ENCODE measurements around the gene C6orf62.

Gene C6orf62

GRCh38 chr6:24673625-24674024 is 45.3 kb downstream of the C6orf62 start (continued):
- TF ChIP-seq ZNF558 (tag by site-specific recombination; IDR thresholded peaks at IDR 0.05) (peak; percentile 27; the same call in 1 of the 2 replicates), ZNF266 (tag by site-specific recombination; IDR thresholded peaks at IDR 0.05; ENCODE audit: low read depth) (no peak), ZBTB17 (tag by site-specific recombination; IDR thresholded peaks at IDR 0.05) (no peak), ZNF114 (tag by site-specific recombination; IDR thresholded peaks at IDR 0.05) (no peak), GLI2 (tag by site-specific recombination; IDR thresholded peaks at IDR 0.05; ENCODE audit: borderline replicate concordance, low read depth) (no peak), ZNF843 (tag by site-specific recombination; IDR thresholded peaks at IDR 0.05) (no peak), TCF7L2 (IDR thresholded peaks at IDR 0.05; ENCODE audit: borderline replicate concordance, low read depth, low read length) (no peak), ZNF626 (tag by site-specific recombination; IDR thresholded peaks at IDR 0.05) (peak; percentile 93), ZNF133 (tag by site-specific recombination; IDR thresholded peaks at IDR 0.05) (no peak), ZNF391 (tag by site-specific recombination; IDR thresholded peaks at IDR 0.05; ENCODE audit: borderline replicate concordance, low read depth) (no peak), ZFP69B (tag by site-specific recombination; IDR thresholded peaks at IDR 0.05) (no peak), ZNF404 (tag by site-specific recombination; IDR thresholded peaks at IDR 0.05) (no peak), ZNF146 (tag by site-specific recombination; IDR thresholded peaks at IDR 0.05) (no peak), PRDM2 (tag by site-specific recombination; IDR thresholded peaks at IDR 0.05; ENCODE audit: borderline replicate concordance) (no peak), ZBTB8A (tag by site-specific recombination; IDR thresholded peaks at IDR 0.05) (no peak), SP2 (tag by site-specific recombination; IDR thresholded peaks at IDR 0.05) (no peak), ZNF548 (tag by site-specific recombination; IDR thresholded peaks at IDR 0.05) (no peak), PRDM4 (tag by site-specific recombination; IDR thresholded peaks at IDR 0.05) (no peak), SCRT2 (tag by site-specific recombination; IDR thresholded peaks at IDR 0.05) (no peak), ZNF704 (tag by site-specific recombination; IDR thresholded peaks at IDR 0.05) (no peak), ZNF623 (tag by site-specific recombination; IDR thresholded peaks at IDR 0.05) (no peak), ZNF16 (tag by site-specific recombination; IDR thresholded peaks at IDR 0.05; ENCODE audit: low read depth) (no peak), TSHZ1 (tag by site-specific recombination; IDR thresholded peaks at IDR 0.05; ENCODE audit: borderline replicate concordance) (no peak), ZNF785 (tag by site-specific recombination; IDR thresholded peaks at IDR 0.05) (no peak), SALL2 (tag by site-specific recombination; IDR thresholded peaks at IDR 0.05; ENCODE audit: borderline replicate concordance) (no peak), ZNF37A (tag by site-specific recombination; IDR thresholded peaks at IDR 0.05) (no peak), ZNF26 (tag by site-specific recombination; IDR thresholded peaks at IDR 0.05) (peak; percentile 29; the same call in 1 of the 2 replicates), ZNF221 (tag by site-specific recombination; IDR thresholded peaks at IDR 0.05; ENCODE audit: borderline replicate concordance) (no peak)

Data from HEK293 (cell line).